GM10266 (cell line): ENCODE results near the gene FMNL2.

Source experiments
- DNase-seq: peaks from one replicate; pipeline ENCODE4 v3.0.0; 2012; ENCODE audit errors: extremely low spot score
- TF ChIP-seq, protein P1 (sequence below): IDR thresholded peaks from 2 replicates; pipeline ENCODE4 v1.5.1; 2012; ENCODE audit warnings: mild to moderate bottlenecking, low read depth; ENCODE audit not compliant: control insufficient read depth, insufficient read depth; ENCODE audit errors: missing control alignments

The FMNL2 gene

DNA sequence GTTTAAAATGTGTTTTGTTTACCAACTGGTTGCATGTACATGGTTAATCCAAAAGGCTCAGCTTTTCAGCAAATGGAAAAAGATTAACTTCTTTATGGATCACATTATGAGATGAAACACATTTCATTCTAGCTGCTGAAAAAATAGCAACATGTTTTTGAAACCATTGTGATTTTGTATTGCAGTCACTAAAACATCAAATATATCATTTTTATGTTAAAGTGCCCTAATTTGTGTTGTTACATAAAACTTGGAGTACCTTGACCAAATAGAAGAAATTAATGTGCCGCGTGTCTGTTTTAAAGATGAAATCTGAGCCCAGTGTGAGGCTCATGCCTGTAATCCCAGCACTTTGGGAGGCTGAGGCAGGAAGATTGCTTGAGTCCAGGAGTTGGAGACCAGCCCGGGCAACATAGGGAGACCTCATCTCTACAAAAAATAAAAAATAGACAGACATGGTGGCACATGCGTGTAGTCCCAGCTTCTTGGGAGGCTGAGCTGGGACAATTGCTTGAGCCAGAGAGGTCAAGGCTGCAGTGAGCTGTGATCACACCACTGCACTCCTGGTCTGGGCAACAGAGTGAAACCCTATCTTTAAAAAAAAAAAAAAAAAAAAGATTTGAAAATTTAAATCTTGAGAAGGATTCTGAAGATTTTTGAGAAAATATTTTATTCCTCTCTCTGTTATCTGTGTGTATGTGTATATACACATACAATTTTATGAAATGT, 96.6 kb downstream of the FMNL2 start:
- DNase-seq = no peak
- TF ChIP-seq, protein P1, sequence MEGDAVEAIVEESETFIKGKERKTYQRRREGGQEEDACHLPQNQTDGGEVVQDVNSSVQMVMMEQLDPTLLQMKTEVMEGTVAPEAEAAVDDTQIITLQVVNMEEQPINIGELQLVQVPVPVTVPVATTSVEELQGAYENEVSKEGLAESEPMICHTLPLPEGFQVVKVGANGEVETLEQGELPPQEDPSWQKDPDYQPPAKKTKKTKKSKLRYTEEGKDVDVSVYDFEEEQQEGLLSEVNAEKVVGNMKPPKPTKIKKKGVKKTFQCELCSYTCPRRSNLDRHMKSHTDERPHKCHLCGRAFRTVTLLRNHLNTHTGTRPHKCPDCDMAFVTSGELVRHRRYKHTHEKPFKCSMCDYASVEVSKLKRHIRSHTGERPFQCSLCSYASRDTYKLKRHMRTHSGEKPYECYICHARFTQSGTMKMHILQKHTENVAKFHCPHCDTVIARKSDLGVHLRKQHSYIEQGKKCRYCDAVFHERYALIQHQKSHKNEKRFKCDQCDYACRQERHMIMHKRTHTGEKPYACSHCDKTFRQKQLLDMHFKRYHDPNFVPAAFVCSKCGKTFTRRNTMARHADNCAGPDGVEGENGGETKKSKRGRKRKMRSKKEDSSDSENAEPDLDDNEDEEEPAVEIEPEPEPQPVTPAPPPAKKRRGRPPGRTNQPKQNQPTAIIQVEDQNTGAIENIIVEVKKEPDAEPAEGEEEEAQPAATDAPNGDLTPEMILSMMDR = no peak

DNA sequence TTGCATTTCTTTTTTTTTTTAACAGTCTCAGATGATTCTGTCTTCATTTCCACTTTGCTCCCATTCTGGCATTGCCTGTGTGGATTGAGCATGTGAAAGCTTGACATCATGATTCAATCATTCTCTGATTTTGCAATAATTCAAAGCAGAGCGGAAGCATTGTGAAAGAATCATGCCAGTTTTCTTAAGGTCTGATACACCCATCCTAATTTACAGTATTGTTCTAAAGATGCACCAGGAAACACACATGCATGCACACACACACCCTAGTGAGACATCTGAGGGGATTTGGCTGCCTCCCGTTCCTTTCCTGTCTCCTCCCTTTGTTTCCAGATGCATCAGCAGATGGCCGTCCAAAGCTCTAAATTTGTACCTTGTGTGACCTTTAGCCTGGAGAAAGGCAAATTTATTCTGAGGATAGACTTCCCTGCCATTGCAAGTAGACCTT, 97.3 kb downstream of the FMNL2 start:
- DNase-seq = no peak
- TF ChIP-seq, protein P1 = no peak

DNA sequence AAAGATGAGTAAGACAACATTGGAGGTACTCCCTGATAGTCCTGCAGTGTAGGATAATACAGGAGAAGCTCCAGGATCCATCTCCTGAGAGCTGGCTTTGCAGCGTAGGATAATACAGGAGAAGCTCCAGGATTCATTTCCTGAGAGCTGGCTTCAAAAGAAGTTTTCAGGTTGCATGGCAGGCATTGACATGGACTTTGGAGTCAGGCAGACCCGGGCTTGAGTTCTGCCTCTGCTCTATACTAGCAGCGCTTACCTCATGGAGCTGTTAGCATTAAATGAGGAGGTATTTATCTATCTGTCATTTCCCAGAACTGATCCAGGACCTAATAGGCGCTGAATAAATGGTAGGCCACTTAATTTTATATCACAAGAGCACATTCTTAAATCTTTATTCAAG, 97.8 kb downstream of the FMNL2 start:
- TF ChIP-seq, protein P1 = no peak
- no peak for DNase-seq

DNA sequence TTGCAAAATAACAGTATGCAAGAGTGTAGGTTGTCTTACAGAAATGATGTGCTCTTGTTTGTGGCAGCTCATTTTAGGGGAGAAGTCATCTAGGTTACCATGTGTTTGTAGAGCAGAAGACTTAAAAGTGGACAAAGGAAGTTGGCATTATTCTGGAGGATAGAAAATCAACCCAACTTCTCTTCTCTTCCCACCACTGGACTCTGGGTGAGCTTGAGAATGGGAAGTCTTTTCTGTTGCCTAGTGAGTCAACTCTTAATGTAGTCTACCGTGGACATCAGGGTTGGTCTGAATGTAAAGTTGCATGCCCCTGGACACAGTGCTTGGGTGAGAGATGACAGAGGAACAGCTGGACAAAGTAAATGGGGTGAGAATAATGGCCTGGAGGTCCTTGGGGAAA, 98.3 kb downstream of the FMNL2 start:
- DNase-seq = no peak
- TF ChIP-seq, protein P1 = no peak

DNA sequence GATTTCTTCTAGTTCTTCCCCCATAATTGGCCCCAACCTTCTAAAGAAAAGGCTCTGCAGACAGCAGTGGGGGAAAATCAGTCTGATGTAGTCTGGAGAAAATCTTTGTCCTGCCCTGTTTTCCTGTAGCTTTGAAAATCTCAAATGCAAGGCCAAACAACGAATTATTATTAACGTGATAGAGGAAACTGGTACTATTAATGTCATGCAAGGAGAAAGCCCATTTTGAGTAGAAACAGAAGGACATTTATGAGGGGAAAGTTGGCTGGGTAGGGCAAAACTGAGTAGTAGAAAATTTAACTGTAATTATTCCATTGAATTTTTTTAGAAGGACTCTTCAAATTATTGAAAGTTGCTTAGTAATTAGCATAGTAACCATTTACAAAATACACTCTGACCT, 98.8 kb downstream of the FMNL2 start:
- TF ChIP-seq, protein P1 = no peak
- DNase-seq = no peak

DNA sequence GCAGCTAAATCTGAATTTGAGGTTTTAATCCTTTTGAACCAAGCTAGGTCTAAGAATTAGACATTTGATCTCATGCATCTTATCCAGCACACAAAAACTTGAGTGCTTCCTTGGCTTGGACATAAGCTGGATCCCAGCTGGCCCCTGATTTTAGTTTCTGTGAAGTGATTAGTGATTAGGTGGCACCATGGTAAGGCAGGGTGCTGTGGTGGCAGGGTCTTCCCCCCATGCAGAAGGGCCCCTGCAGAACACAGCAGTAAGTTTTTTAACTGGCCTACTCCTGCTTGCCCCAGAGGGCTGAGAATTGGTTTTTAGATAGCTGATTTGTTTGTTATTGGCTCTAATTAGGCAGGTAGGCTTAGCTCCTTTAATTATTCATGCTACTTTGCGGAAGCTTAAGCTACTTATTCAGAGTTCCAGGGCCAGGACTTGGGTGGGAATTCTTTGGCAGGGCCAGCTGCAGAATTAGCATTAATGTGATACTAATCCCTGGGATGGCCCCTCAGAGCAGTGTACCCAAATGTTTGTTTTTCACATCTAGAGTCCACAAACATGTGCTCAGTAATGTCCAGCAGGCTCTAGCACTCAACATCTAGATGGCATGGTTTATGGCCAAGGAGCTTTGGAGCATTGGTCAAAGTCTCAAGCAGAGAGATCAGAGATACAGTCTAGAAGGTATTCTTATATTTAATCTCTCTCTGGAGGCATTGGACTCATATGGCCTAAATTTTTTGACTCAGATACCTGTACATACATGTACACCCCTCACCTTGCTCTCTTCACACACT, 99.6 kb downstream of the FMNL2 start:
- DNase-seq = no peak
- TF ChIP-seq, protein P1 = no peak

DNA sequence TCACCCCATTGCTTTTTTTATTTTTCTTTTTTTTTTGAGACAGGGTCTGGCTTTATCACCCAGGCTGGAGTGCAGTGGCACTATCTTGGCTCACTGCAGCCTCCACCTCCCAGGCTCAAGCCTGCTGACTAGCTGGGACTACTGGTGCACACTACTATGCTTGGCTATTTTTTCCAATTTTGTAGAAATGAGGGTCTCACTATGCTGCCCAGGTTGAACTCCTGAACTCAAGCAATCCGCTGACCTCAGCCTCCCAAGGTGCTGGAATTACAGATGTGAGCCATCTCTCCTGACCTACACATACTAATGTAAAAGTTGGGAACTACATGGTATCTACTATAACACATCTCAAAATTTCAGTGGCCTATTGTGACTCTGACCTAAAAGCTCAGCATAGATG, 101.2 kb downstream of the FMNL2 start:
- TF ChIP-seq, protein P1 = no peak
- DNase-seq = no peak
